NK-92 treated with Interleukin-12 subunit alpha and Interleukin-12 subunit beta, amount 100 ng/mL, for 24 hours (cell line): ENCODE measurements around the gene SPOCK1.

Experiments used
- DNase-seq: peaks from one replicate; lab custom pipeline; 2025; lab: John Stamatoyannopoulos, UW

SPOCK1 gene

DNA sequence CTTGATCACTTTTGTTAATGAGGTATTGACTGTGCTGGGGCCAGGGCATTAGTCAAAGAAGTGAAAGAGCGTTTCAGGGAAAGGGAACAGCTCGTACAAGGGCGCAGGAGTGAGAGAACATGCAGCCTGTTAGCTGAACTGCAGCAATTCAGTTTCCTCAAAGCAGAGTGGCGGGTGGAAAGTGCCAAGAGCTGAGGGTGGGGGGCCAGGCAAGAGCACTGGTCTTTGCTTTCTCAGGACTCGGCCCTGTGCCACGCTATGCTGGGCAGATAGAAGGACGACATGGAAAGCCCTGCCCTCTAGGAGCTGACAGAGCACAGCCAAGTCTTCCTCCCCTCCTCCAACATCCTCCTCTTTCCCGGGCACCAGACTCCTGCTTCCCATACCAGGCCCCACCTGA, 304.8 kb downstream of the SPOCK1 start:
- no peak for DNase-seq

- DNase-seq = no peak
Observed at GRCh38 chr5:137192293-137192743, 306.8 kb downstream of the SPOCK1 start.

GRCh38 chr5:137191179-137191578, 307.9 kb downstream of the SPOCK1 start:
- DNase-seq = no peak

- DNase-seq = no peak
Observed at GRCh38 chr5:137190441-137190840, 308.7 kb downstream of the SPOCK1 start.

DNA sequence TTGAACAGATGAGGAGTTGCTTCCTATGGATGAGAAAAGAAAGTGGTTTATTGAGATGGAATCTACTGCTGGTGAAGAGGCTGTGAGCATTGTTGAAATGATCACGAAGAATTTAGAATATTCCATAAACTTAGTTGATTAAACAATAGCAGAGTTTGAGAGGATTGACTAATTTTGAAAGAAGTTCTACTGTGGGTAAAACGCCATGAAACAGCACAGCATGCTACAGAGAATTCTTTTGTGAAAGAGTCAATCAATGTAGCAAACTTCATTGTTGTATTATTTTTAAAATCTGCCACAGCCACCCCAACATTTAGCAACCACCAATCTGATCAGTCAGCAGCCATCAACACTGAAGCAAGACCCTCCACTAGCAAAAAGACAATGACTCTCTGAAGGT, 309.1 kb downstream of the SPOCK1 start:
- DNase-seq = no peak

GRCh38 chr5:137188566-137188965, 310.6 kb downstream of the SPOCK1 start:
- DNase-seq = no peak

GRCh38 chr5:137186759-137187461, 312.2 kb downstream of the SPOCK1 start:
- DNase-seq = no peak

GRCh38 chr5:137185193-137185592, 313.9 kb downstream of the SPOCK1 start:
- no peak for DNase-seq

DNA sequence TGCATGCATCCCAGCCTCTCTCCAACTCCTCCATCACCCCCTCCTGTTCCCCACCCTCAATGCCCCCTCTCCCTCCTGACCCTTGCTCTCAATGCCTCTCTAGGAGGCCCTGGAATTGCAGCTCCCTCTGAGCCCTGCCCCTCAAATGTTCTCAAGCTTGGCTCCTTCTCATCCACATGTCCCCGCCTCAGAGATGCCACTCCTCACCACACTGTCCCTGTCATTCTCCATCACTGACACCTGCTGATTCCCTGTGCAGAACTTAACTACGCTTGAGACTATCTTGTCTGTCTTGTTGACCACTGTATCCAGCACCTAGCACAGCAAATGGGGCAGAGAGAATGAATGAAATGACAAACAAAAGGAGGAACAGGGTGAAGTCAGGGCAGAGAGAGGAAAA, 314.4 kb downstream of the SPOCK1 start:
- no peak for DNase-seq

GRCh38 chr5:137182576-137182975, 316.6 kb downstream of the SPOCK1 start:
- no peak for DNase-seq

DNA sequence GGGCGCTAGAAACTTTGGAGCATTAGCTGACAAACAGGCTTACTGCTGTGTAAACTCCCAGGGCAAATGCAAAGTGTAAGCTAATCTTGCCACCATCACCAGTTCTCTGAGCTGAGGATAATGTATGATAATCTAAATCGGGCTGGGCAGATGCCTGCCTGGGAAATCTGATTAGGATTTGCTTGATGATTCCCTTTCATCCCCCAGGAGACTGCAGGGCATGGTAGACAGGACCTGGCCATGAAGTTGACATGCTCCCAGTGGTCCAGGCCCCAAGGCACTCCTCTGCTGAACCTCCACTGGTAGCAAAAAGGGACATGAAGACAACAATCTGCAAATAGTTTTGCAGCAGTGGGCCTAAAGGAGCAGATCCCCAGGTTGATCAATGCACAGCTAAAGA, 317.5 kb downstream of the SPOCK1 start:
- no peak for DNase-seq

- no peak for DNase-seq
Observed at GRCh38 chr5:137179203-137179602, 319.9 kb downstream of the SPOCK1 start.

DNA sequence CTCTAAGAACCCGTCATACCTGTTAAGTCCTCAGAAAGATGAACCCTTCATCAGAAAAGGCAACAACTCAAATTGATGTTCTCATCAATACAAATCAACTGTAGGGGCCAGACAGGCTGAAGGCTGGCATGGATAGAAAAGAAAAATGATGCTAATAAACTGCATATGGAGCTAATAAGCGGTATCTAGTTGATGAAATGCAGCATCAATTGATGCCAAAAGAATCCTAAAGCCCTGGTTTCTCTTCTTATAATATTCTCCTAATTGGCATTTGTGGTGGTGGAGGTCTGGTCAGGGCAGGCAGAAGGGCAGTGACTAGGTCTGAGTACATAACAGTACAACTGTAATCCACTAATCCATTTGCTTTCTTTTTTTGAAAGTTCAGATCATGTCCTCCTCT, 322.5 kb downstream of the SPOCK1 start:
- DNase-seq = no peak

- no peak for DNase-seq
Observed at GRCh38 chr5:137176126-137176525, 323.0 kb downstream of the SPOCK1 start.

GRCh38 chr5:137174196-137174595, 324.9 kb downstream of the SPOCK1 start:
- DNase-seq = no peak

DNA sequence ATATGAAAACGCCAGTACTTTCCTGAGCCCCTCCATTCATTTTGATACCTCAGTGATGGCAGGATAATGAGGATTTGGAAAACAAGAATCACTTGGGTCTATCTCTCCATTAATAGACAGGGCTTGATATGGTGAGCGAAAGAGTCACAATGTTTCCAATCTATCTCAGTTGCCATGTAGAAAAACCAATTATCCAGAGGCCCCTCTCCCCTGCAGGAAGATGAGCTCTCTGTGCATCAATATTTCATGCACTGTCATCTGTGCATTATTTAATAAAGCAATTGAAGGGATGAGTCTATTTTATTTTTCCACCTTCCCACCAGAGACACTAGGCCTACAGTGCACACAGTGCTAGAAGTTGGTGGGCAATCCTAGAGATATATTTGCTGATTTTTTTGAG, 326.9 kb downstream of the SPOCK1 start:
- no peak for DNase-seq

- DNase-seq = no peak
Observed at GRCh38 chr5:137167187-137167586, 331.9 kb downstream of the SPOCK1 start.

- DNase-seq = no peak
Observed at GRCh38 chr5:137164961-137165360, 334.2 kb downstream of the SPOCK1 start.

GRCh38 chr5:137164536-137164935, 334.6 kb downstream of the SPOCK1 start:
- DNase-seq = no peak

DNA sequence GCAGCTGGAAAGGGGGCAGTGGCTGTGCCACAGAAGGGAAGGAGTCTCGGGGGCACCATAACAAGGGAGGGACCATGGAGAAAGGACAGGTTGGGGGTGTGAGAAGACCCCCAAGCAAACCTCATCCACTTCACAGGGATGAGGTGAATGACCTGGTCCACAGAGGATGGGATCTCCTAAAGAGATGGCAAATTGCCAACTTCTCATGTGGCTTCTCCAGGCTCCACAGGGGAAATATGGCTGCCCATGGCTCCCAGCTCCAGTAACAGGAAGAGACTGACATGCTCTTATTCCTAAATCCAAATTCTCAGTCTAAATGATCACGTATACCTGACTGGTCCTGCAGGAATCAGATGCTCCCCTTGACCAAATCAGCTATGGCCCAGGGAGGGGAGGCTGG, 340.4 kb downstream of the SPOCK1 start:
- DNase-seq = no peak

DNA sequence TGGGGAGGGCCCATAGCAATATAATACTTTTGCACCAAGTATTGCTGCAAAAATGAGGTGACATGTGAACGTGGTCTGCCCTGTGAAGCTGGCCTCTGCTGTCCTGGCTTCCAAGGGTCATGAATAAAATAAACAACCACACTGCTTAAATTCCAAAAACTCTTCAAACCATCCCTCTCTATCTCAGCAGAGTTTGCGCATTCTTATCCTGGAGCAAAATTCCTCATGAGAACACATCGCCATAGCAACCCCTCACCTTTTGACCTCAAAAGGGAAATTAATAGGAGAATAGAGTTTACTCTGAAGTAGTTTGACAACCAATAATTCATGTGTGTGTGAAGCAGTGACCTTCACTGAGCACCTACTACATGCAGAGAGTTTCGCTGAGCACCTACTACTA, 342.9 kb downstream of the SPOCK1 start:
- no peak for DNase-seq

DNA sequence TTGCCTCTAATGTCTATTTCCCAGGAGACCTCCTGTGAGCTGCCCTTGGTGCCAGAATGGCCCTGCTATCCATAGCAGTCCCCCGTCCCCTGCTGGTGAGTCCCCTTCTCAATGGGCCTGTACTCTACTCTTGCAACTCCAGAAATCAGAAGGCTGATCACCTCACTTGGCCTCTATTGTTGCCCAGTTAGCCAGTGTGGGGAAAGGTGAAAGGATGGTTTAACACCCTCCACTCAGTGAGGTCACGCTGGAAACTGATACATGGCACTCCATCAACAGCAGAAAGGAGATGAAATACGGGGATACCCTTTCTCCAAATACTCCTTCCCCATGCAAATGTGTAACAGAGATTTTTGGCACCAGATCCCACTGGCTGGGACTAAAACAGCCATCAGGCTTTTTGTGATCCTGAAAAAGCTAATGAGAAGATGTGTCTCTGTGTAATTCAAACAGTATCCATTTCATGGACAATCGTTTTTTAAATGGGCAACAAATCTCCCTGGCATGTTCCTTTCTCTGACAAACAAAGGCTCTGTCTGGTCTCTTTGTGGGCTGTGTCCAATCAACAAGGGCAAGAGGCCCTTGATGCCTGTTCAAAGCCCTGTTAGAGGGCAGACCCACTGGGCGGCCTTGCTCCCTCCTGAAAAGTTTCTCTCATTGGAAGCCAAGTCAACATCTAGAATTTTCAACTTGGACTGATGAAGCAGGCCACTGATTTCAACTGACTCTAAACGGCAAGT, 343.7 kb downstream of the SPOCK1 start:
- DNase-seq = no peak

DNA sequence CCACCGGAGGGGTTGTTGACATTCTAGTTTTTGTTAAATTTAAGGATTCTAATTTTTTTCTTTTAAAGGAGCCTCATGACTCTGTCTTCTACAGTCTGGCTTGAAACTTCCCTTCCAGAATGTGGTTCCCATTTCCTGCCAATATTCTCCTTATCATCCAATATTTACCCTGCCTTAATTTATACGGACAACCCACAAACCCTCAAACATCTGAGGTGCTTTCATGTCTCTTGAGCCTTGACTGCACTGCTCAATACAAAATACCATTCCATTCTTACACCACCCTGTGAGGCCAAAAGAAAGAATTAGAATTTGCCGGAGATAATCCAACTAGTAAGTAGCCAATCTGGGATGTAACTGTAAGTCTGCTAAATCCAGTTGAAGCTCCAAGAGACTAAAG, 346.5 kb downstream of the SPOCK1 start:
- no peak for DNase-seq

DNA sequence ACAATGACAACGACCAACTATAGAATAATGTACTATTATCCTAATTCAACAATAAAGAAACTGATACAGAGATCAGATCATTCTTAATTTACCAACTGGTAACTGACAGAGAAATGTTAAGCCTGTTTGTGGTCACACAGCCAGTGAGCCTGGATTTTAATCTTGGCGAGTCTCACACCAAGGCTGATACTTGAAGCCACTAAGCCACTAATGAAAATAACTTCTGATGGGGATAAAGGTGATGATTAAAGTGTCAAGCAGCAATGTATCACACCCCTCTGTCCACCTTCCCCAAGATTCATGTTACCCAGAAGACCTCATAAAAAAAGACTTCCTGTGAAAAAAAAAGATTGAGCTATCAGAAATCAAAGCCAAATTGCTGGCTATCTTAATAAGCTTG, 350.5 kb downstream of the SPOCK1 start:
- DNase-seq = no peak
